ENCODE measurements around the gene FAM222A.
"Not testable (repeated sequence)": the region's sequence is repeated elsewhere in the genome, so short reads cannot be mapped to it uniquely, and the experiment has no call there.

The FAM222A gene

GRCh38 chr12:109681986-109682707 lies 31.5 kb upstream of the FAM222A start:
- peaks cover 8% of the 10 kb centered on the region for H3K27me3 Mint-ChIP-seq
- no peak overlapping the region for H3K4me3 Mint-ChIP-seq
- ATAC-seq (replicated peaks; ENCODE audit: extremely low read depth, poor library complexity, severe bottlenecking) (no peak), DNase-seq (ENCODE audit: low spot score in 2 of 2) (no peak)
- H3K36me3 Mint-ChIP-seq (ENCODE audit: insufficient read depth), result no peaks in the 10 kb centered on the region
- no peaks in the 10 kb centered on the region for H3K4me1 Mint-ChIP-seq
- no peak overlapping the region for H3K27ac Mint-ChIP-seq (ENCODE audit: low read depth)
- H3K9me3 Mint-ChIP-seq, result no peaks in the 10 kb centered on the region

- ATAC-seq (replicated peaks; ENCODE audit: extremely low read depth, poor library complexity, severe bottlenecking), result no peak
- H3K4me1 Mint-ChIP-seq, result no peaks in the 10 kb centered on the region
- H3K27me3 Mint-ChIP-seq, result peaks cover 3% of the 10 kb centered on the region
- H3K4me3 Mint-ChIP-seq, result no peak overlapping the region
- H3K27ac Mint-ChIP-seq (ENCODE audit: low read depth), result no peak overlapping the region
- no peak for DNase-seq (ENCODE audit: low spot score in 2 of 2)
- H3K9me3 Mint-ChIP-seq, result no peaks in the 10 kb centered on the region
- no peaks in the 10 kb centered on the region for H3K36me3 Mint-ChIP-seq (ENCODE audit: insufficient read depth)
Measured at GRCh38 chr12:109682708-109683060, 30.9 kb upstream of the FAM222A start.

- DNase-seq (ENCODE audit: low spot score in 2 of 2) (no peak), ATAC-seq (replicated peaks; ENCODE audit: extremely low read depth, poor library complexity, severe bottlenecking) (no peak)
- Mint-ChIP-seq H3K9me3 (no peaks in the 10 kb centered on the region), H3K36me3 (ENCODE audit: insufficient read depth) (no peaks in the 10 kb centered on the region), H3K4me3 (no peak overlapping the region), H3K27me3 (no peaks in the 10 kb centered on the region), H3K4me1 (no peaks in the 10 kb centered on the region), H3K27ac (ENCODE audit: low read depth) (no peak overlapping the region)
Measured at GRCh38 chr12:109683316-109683715, 30.3 kb upstream of the FAM222A start.

- no peak overlapping the region for H3K27ac Mint-ChIP-seq (ENCODE audit: low read depth)
- H3K9me3 Mint-ChIP-seq, result no peaks in the 10 kb centered on the region
- DNase-seq (ENCODE audit: low spot score in 2 of 2) (no peak), ATAC-seq (replicated peaks; ENCODE audit: extremely low read depth, poor library complexity, severe bottlenecking) (no peak)
- H3K36me3 Mint-ChIP-seq (ENCODE audit: insufficient read depth), result no peaks in the 10 kb centered on the region
- no peaks in the 10 kb centered on the region for H3K27me3 Mint-ChIP-seq
- H3K4me3 Mint-ChIP-seq, result no peak overlapping the region
- H3K4me1 Mint-ChIP-seq, result no peaks in the 10 kb centered on the region
Measured at GRCh38 chr12:109685574-109686447, 27.8 kb upstream of the FAM222A start.

- no peak overlapping the region for H3K27ac Mint-ChIP-seq (ENCODE audit: low read depth)
- ATAC-seq (replicated peaks; ENCODE audit: extremely low read depth, poor library complexity, severe bottlenecking) (no peak), DNase-seq (ENCODE audit: low spot score in 2 of 2) (no peak)
- no peaks in the 10 kb centered on the region for H3K4me1 Mint-ChIP-seq
- no peak overlapping the region for H3K4me3 Mint-ChIP-seq
- no peaks in the 10 kb centered on the region for H3K27me3 Mint-ChIP-seq
- no peaks in the 10 kb centered on the region for H3K36me3 Mint-ChIP-seq (ENCODE audit: insufficient read depth)
- no peaks in the 10 kb centered on the region for H3K9me3 Mint-ChIP-seq
Measured at GRCh38 chr12:109686523-109686922, 27.1 kb upstream of the FAM222A start.

GRCh38 chr12:109687250-109687649 lies 26.4 kb upstream of the FAM222A start:
- no peaks in the 10 kb centered on the region for H3K9me3 Mint-ChIP-seq
- DNase-seq (ENCODE audit: low spot score in 2 of 2), result no peak
- H3K27ac Mint-ChIP-seq (ENCODE audit: low read depth), result no peak overlapping the region
- H3K4me3 Mint-ChIP-seq, result no peak overlapping the region
- ATAC-seq (replicated peaks; ENCODE audit: extremely low read depth, poor library complexity, severe bottlenecking), result no peak
- H3K36me3 Mint-ChIP-seq (ENCODE audit: insufficient read depth), result no peaks in the 10 kb centered on the region
- H3K4me1 Mint-ChIP-seq, result no peaks in the 10 kb centered on the region
- H3K27me3 Mint-ChIP-seq, result peaks cover 3% of the 10 kb centered on the region

- Mint-ChIP-seq H3K27me3 (peaks cover 23% of the 10 kb centered on the region), H3K27ac (ENCODE audit: low read depth) (no peak overlapping the region), H3K4me3 (no peak overlapping the region), H3K9me3 (no peaks in the 10 kb centered on the region), H3K4me1 (no peaks in the 10 kb centered on the region), H3K36me3 (ENCODE audit: insufficient read depth) (no peaks in the 10 kb centered on the region)
- DNase-seq (ENCODE audit: low spot score in 2 of 2) (no peak), ATAC-seq (replicated peaks; ENCODE audit: extremely low read depth, poor library complexity, severe bottlenecking) (no peak)
Measured at GRCh38 chr12:109689426-109689825, 24.2 kb upstream of the FAM222A start.

- Mint-ChIP-seq H3K4me1 (no peaks in the 10 kb centered on the region), H3K27ac (ENCODE audit: low read depth) (no peak overlapping the region), H3K27me3 (peaks cover 23% of the 10 kb centered on the region), H3K9me3 (no peaks in the 10 kb centered on the region), H3K36me3 (ENCODE audit: insufficient read depth) (peaks cover 2% of the 10 kb centered on the region), H3K4me3 (no peak overlapping the region)
- ATAC-seq (replicated peaks; ENCODE audit: extremely low read depth, poor library complexity, severe bottlenecking) (no peak), DNase-seq (ENCODE audit: low spot score in 2 of 2) (no peak)
Measured at GRCh38 chr12:109693160-109693559, 20.5 kb upstream of the FAM222A start.

GRCh38 chr12:109693653-109694600 lies 19.7 kb upstream of the FAM222A start:
- no peak overlapping the region for H3K4me3 Mint-ChIP-seq
- no peak overlapping the region for H3K27ac Mint-ChIP-seq (ENCODE audit: low read depth)
- no peak for ATAC-seq (replicated peaks; ENCODE audit: extremely low read depth, poor library complexity, severe bottlenecking)
- no peaks in the 10 kb centered on the region for H3K4me1 Mint-ChIP-seq
- peaks cover 23% of the 10 kb centered on the region for H3K27me3 Mint-ChIP-seq
- peaks cover 2% of the 10 kb centered on the region for H3K36me3 Mint-ChIP-seq (ENCODE audit: insufficient read depth)
- H3K9me3 Mint-ChIP-seq, result no peaks in the 10 kb centered on the region
- no peak for DNase-seq (ENCODE audit: low spot score in 2 of 2)

GRCh38 chr12:109694629-109695028 lies 19.0 kb upstream of the FAM222A start:
- H3K4me3 Mint-ChIP-seq; DNase-seq (ENCODE audit: low spot score in 2 of 2); H3K4me1 Mint-ChIP-seq; H3K9me3 Mint-ChIP-seq; H3K27ac Mint-ChIP-seq (ENCODE audit: low read depth); H3K36me3 Mint-ChIP-seq (ENCODE audit: insufficient read depth); ATAC-seq (replicated peaks; ENCODE audit: extremely low read depth, poor library complexity, severe bottlenecking): not testable (repeated sequence)
- H3K27me3 Mint-ChIP-seq, result peaks cover 23% of the 10 kb centered on the region

- DNase-seq (ENCODE audit: low spot score in 2 of 2), result no peak
- ATAC-seq (replicated peaks; ENCODE audit: extremely low read depth, poor library complexity, severe bottlenecking), result no peak
- Mint-ChIP-seq H3K27ac (ENCODE audit: low read depth) (no peak overlapping the region), H3K27me3 (peaks cover 23% of the 10 kb centered on the region), H3K9me3 (no peaks in the 10 kb centered on the region), H3K4me1 (no peaks in the 10 kb centered on the region), H3K36me3 (ENCODE audit: insufficient read depth) (peaks cover 2% of the 10 kb centered on the region), H3K4me3 (no peak overlapping the region)
Measured at GRCh38 chr12:109695416-109695815, 18.2 kb upstream of the FAM222A start.

- Mint-ChIP-seq H3K4me3 (no peak overlapping the region), H3K36me3 (ENCODE audit: insufficient read depth) (peaks cover 2% of the 10 kb centered on the region), H3K4me1 (no peaks in the 10 kb centered on the region), H3K9me3 (no peaks in the 10 kb centered on the region), H3K27ac (ENCODE audit: low read depth) (no peak overlapping the region), H3K27me3 (peaks cover 23% of the 10 kb centered on the region)
- ATAC-seq (replicated peaks; ENCODE audit: extremely low read depth, poor library complexity, severe bottlenecking) (no peak), DNase-seq (ENCODE audit: low spot score in 2 of 2) (no peak)
Measured at GRCh38 chr12:109695961-109696461, 17.6 kb upstream of the FAM222A start.
